HG03196 (cell line): ENCODE measurements around the gene BANF1.
A peak's percentile ranks its signal among the peaks of the same experiment; 100 is the strongest.

Experiments used
- ATAC-seq: cut with Tn5 transposase; IDR thresholded peaks from one replicate; pipeline ENCODE4 v1.9.1; 2021; ENCODE audit not compliant: unreplicated experiment

Gene BANF1

GRCh38 chr11:66037327-66037726, 35.0 kb downstream of the BANF1 start:
- no peak for ATAC-seq

DNA sequence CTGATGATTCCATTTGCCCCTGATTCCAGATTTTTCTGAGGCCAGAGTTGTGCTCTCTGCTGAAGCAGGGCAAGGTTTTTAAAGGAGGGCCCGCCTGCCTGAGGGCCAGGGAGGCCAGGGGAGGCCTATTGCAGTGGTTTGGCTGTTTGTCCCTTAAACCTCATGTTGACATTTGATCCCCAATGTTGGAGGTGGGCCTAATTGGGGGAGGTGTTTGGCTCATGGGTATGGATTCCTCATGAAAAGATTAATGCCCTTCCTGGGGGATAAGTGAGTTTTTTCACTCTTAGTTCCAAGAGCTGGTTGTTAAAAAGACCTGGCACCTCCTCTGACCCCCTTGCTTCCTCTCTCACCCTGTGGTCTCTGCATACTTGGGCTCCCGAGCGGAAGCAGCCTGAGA, 37.5 kb downstream of the BANF1 start:
- ATAC-seq, result no peak

DNA sequence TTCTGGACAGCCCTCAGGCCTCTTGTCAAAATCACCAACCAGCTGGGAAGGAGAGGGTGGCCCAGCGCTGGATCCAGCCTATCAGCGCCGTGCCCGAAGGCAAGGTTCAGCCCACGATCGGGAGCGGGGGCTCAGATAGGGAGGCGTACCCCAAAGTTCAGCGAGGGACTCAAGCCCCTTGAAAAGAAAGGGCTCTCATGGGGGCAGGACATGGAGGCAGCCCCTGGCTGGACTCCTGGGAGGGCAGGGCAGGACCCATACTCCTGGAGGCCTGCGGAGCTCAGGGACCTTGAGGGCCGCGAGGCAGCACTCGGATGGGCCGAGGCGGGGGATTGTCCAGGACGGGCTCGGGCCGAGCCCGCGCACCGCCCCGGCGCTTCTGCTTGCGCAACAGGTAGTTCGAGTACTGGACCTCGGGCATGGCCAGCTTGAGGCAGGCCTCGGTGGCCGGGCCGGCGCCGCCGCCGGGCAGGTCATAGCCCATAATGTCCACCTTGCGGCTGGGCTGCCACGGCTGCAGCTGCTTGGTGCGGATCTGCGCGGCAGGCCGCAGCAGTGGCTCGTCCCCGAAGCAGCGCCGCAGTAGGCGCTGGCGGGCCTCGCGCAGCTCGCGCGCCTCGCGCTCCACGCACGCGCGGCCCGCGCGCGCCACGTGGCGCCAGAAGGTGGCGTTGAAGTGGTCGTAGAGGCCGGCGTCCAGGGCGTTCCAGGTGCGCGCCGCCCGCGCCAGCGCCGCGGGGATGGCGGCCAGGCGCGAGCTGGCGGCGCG, 40.1 kb downstream of the BANF1 start:
- ATAC-seq, result no peak

GRCh38 chr11:66042996-66043906, 40.9 kb downstream of the BANF1 start:
- ATAC-seq, result no peak

DNA sequence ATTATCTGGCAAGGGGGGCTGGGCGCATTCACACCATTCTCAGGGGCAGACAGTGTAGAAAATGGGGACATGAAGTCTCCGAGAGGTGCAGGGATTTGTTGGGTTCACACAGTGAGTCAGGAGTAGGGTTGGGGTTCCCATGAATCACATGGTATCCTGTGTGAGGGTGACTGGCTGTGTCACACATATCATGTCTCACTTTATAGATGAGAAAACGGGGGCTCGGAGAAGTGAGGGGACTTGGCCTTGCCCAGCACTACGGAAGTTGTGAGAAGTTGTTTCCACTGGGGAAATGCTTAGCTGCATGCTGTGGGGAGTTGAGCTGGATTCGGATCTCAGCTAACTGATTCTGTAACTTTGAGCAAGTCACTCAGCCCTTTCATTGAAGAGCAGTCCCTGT, 42.5 kb downstream of the BANF1 start:
- no peak for ATAC-seq

GRCh38 chr11:66045177-66045639, 42.9 kb downstream of the BANF1 start:
- no peak for ATAC-seq

GRCh38 chr11:66046901-66047300, 44.6 kb downstream of the BANF1 start:
- no peak for ATAC-seq

DNA sequence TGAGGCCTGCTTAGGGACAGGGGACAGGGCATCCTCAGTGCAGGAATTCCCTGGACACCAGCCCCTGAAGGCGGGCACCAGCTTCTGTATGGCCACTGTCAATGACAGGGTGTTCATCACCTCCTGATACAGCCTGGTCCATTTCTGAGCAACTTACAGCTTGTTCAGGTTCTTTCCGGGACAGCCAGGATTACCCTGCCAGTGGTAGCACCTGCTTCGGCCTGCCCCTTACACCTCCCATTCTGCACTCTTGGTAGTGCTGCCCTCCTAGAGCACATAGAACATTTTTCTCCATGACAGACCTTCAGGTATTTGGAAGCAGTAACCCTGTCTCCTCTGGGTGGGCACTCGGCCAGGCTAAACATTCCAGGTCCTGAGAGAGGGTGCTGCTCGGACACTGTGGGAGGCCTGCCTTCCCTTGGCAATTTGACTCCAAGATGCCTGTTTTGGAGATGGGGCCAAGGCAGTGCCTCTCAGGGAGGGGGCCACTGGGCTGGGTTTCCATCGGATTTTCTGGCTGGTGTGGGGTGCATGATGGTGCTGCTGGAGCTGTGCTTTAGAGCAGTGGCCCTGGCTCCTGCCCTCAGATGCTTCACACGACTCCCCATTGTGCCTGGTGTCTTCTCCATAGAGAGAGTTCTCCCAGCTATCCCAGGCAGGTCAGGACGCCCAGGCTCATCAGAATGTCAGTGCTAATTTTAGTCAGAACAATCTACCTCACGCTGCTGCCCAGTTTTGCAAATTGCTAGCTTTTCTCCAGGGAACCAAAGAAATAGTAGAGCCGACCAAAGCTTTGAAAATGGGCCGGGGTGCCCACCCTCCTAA, 45.5 kb downstream of the BANF1 start:
- ATAC-seq, result no peak

DNA sequence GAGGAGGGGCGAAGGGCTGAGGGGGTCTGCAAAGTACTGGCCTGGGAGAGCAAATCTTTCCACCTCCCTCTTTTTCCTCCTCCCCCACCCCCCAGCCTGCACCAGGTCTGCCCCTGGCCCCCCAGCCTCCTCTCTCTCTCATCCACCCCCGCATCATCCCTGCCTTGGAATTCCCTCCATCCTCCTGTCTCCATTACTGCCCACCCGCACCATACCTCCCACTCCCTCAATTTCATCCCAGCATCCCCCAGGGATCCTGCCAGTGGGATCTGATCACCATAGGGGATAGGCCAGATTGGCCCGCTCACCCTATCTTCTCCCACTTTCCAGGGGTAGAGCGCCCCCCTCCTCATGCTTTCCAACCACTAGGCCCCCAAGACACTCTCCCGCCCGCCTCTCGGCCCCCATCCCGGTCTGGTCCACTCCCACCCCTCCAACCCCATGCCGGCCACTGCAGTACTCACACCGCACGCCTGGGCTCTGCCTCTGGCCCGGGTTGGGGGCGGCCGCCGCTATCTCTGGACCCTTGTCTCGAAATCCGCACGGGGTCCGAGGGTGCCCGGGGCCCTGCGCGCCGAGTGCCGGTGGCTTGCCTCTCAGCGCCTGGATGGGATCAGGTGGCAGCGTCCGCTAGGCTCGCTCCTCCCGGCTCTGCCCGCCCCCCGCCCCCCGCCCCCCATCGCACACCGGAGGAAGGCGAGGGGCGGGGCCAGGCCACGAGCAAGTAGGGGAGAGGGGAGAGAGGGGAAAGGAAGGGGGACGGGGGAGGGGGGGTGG, 46.4 kb downstream of the BANF1 start, which contains the start of gene GAL3ST3:
GAL3ST3 (minus strand) TSS at position 615 of the 777 bp plus-strand sequence. CDS start 3,746 bp downstream, outside the sequence.
- ATAC-seq, result no peak

- ATAC-seq, result no peak
Measured at GRCh38 chr11:66050581-66051231, 48.4 kb downstream of the BANF1 start.

GRCh38 chr11:66051371-66051765, 49.1 kb downstream of the BANF1 start:
- ATAC-seq, result no peak

DNA sequence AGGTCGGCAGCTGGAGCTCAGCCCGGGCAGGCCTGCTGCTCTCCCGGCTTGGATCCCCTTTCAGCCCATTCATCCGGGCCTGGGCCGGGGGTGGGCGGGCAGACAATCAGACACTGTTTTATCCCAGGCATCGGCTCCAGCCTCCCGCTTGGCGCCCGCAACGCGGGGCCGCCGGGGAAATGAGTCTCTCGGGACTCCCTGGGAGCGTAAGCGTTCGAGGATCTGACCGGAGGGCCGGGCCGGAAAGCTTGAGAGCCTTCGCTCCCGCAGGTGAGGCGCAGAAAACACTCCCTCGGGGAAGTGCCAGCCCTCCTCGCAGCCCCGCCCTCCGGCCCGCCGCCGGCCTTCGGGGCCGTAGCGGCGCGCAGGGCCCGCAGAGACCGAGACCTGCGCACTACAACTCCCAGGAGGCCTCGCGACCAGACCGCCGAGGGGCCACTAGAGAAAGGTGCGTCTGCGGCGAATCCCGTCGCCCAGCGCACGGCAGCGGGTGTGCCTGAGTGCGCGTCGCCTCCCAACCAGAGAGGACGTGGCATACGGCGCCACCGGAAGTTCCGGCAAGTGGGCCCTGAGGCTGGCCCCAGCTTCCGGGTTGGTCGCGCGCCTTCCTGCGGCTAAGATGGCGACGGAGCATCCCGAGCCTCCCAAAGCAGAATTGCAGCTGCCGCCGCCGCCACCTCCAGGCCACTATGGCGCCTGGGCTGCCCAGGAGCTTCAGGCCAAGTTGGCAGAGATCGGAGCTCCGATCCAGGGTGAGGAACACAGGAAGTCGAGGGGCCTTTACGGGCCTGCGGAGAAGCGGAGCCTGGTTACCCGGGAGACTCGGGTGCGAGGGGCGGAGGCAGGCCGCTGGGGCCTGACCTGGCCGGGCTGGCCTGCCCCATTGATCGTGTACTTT, 49.7 kb downstream of the BANF1 start, which contains the start of gene SF3B2:
SF3B2 (plus strand) TSS at position 599 of the 898 bp plus-strand sequence; CDS start at position 620, 21 bp downstream.
- ATAC-seq, result peak; percentile 91

- ATAC-seq, result no peak
Measured at GRCh38 chr11:66052664-66052982, 50.3 kb downstream of the BANF1 start.
